Trophoblast cell (in vitro differentiated cells and primary cell): ENCODE data around the gene GNLY.

ENCODE experiments used
- DNase-seq, 2 donors: peaks; one replicate each; pipeline ENCODE4 v3.0.0-alpha.2; 2016
- H2AFZ ChIP-seq: 2 replicates; pipeline ENCODE4 v1.6.1; 2013; ENCODE audit warnings: low read length, moderate library complexity, mild to moderate bottlenecking; ENCODE audit not compliant: insufficient read depth, poor library complexity
- H2AK5ac ChIP-seq: 2 replicates; pipeline ENCODE4 v1.6.1; 2013; ENCODE audit warnings: mild to moderate bottlenecking, low read length
- H2BK120ac ChIP-seq: 2 replicates; pipeline ENCODE4 v1.6.1; 2013; ENCODE audit warnings: low read length, mild to moderate bottlenecking, moderate library complexity; ENCODE audit not compliant: insufficient read depth, poor library complexity
- H2BK12ac ChIP-seq: 2 replicates; pipeline ENCODE4 v1.6.1; 2013; ENCODE audit warnings: mild to moderate bottlenecking, low read length, moderate library complexity
- H2BK5ac ChIP-seq: 2 replicates; pipeline ENCODE4 v1.6.1; 2013; ENCODE audit warnings: low read length, low read depth, moderate library complexity, mild to moderate bottlenecking; ENCODE audit not compliant: poor library complexity
- H3K14ac ChIP-seq: 2 replicates; pipeline ENCODE4 v1.6.1; 2013; ENCODE audit warnings: mild to moderate bottlenecking, low read length
- H3K18ac ChIP-seq: 2 replicates; pipeline ENCODE4 v1.6.1; 2013; ENCODE audit warnings: mild to moderate bottlenecking, low read length
- H3K23ac ChIP-seq: 2 replicates; pipeline ENCODE4 v1.6.1; 2013; ENCODE audit warnings: low read length
- H3K27ac ChIP-seq: 2 replicates; pipeline ENCODE4 v1.5.1; 2013; ENCODE audit warnings: low read depth, mild to moderate bottlenecking, inconsistent platforms, low read length, moderate library complexity
- H3K27me3 ChIP-seq: 2 replicates; pipeline ENCODE4 v1.6.1; 2013; ENCODE audit warnings: inconsistent platforms, mild to moderate bottlenecking, low read length, moderate library complexity; ENCODE audit not compliant: insufficient read depth
- H3K36me3 ChIP-seq, 2 experiments: 1 replicate in 1 of 2; 2 replicates in 1 of 2; pipeline ENCODE4 v1.6.1; 2013; ENCODE audit warnings: low read length in 2 of 2, mild to moderate bottlenecking in 2 of 2, moderate library complexity in 1 of 2; ENCODE audit not compliant: insufficient read depth in 2 of 2, control insufficient read depth in 1 of 2
- H3K4ac ChIP-seq: 2 replicates; pipeline ENCODE4 v1.6.1; 2013; ENCODE audit warnings: low read depth, mild to moderate bottlenecking, low read length, moderate library complexity
- H3K4me1 ChIP-seq, 2 experiments: 1 replicate in 1 of 2; 2 replicates in 1 of 2; pipeline ENCODE4 v1.6.1; 2013; ENCODE audit warnings: low read length in 2 of 2, mild to moderate bottlenecking in 2 of 2, moderate library complexity in 1 of 2; ENCODE audit not compliant: insufficient read depth in 2 of 2, control insufficient read depth in 1 of 2
- H3K4me2 ChIP-seq: 2 replicates; pipeline ENCODE4 v1.6.1; 2013; ENCODE audit warnings: inconsistent platforms, mild to moderate bottlenecking, low read length, moderate library complexity
- H3K4me3 ChIP-seq: 2 replicates; pipeline ENCODE4 v1.5.1; 2013; ENCODE audit warnings: mild to moderate bottlenecking, low read depth, low read length, inconsistent platforms
- H3K79me1 ChIP-seq: one replicate; pipeline ENCODE4 v1.6.1; 2013; ENCODE audit warnings: low read length
- H3K79me2 ChIP-seq: 2 replicates; pipeline ENCODE4 v1.6.1; 2013; ENCODE audit warnings: low read length, mild to moderate bottlenecking; ENCODE audit not compliant: control insufficient read depth, insufficient read depth, poor library complexity
- H3K9ac ChIP-seq: 2 replicates; pipeline ENCODE4 v1.6.1; 2013; ENCODE audit warnings: mild to moderate bottlenecking, low read length
- H3K9me3 ChIP-seq: 2 replicates; pipeline ENCODE4 v1.6.1; 2013; ENCODE audit warnings: low read depth, mild to moderate bottlenecking, control low read depth, inconsistent platforms, low read length; ENCODE audit not compliant: insufficient read depth
- H4K12ac ChIP-seq: 2 replicates; pipeline ENCODE4 v1.6.1; 2013; ENCODE audit warnings: low read depth, mild to moderate bottlenecking, low read length, moderate library complexity
- H4K8ac ChIP-seq: 2 replicates; pipeline ENCODE4 v1.6.1; 2013; ENCODE audit warnings: low read depth, mild to moderate bottlenecking, low read length, moderate library complexity
- H4K91ac ChIP-seq: one replicate; pipeline ENCODE4 v1.6.1; 2013; ENCODE audit warnings: low read depth, mild to moderate bottlenecking, low read length, moderate library complexity
- WGBS: extraction: QIAGEN DNeasy Blood & Tissue Kit; methylation state at CpG from one replicate; pipeline ENCODE4 v1.1.7; 2013; ENCODE audit warnings: missing lambda C conversion rate; ENCODE audit not compliant: insufficient read length, insufficient coverage; ENCODE audit errors: extremely low coverage; 5-methylcytosine and 5-hydroxymethylcytosine counted together

Gene GNLY

GRCh38 chr2:85684806-85685205 is 9.4 kb upstream of the GNLY start:
- no peak overlapping the region for H3K14ac ChIP-seq
- no peak overlapping the region for H3K23ac ChIP-seq
- no peak overlapping the region for H3K9ac ChIP-seq
- peaks cover 13 to 15% of the 10 kb centered on the region in 2 experiments for H3K4me1 ChIP-seq
- no peak overlapping the region for H2BK120ac ChIP-seq
- H2AK5ac ChIP-seq = no peak overlapping the region
- H3K4ac ChIP-seq = no peak overlapping the region
- H4K8ac ChIP-seq = no peak overlapping the region
- no peak overlapping the region for H3K27ac ChIP-seq
- no CpG with 5 or more reads among the region's 4 CpGs for WGBS
- peaks cover 2% of the 10 kb centered on the region for H3K79me2 ChIP-seq
- H3K79me1 ChIP-seq = peaks cover 4% of the 10 kb centered on the region
- H3K18ac ChIP-seq = no peak overlapping the region
- H4K12ac ChIP-seq = no peak overlapping the region
- H2AFZ ChIP-seq = no peak overlapping the region
- H2BK5ac ChIP-seq = no peak overlapping the region
- no peak overlapping the region for H4K91ac ChIP-seq
- no peaks in the 10 kb centered on the region for H3K27me3 ChIP-seq
- H3K9me3 ChIP-seq = no peaks in the 10 kb centered on the region
- DNase-seq = no peak
- no peaks in the 10 kb centered on the region for H3K36me3 ChIP-seq
- no peak overlapping the region for H3K4me3 ChIP-seq
- no peak overlapping the region for H2BK12ac ChIP-seq
- peak overlapping the region; percentile 10 for H3K4me2 ChIP-seq

- Histone ChIP-seq H2BK5ac (no peak overlapping the region), H3K9me3 (no peaks in the 10 kb centered on the region), H3K4ac (no peak overlapping the region), H2BK120ac (no peak overlapping the region), H3K36me3 (no peaks in the 10 kb centered on the region), H3K9ac (no peak overlapping the region), H4K12ac (no peak overlapping the region), H3K79me1 (no peaks in the 10 kb centered on the region), H3K4me2 (no peak overlapping the region), H3K27ac (no peak overlapping the region), H2BK12ac (no peak overlapping the region), H3K27me3 (no peaks in the 10 kb centered on the region), H2AFZ (no peak overlapping the region), H3K4me1 (peaks cover 16 to 19% of the 10 kb centered on the region in 2 experiments), H3K23ac (no peak overlapping the region), H3K14ac (no peak overlapping the region), H2AK5ac (no peak overlapping the region), H4K8ac (no peak overlapping the region), H3K79me2 (no peaks in the 10 kb centered on the region), H3K18ac (no peak overlapping the region), H3K4me3 (no peak overlapping the region), H4K91ac (no peak overlapping the region)
- no peak for DNase-seq
- no CpG with 5 or more reads among the region's 4 CpGs for WGBS
Measured at GRCh38 chr2:85690932-85691331, 3.2 kb upstream of the GNLY start.

- no CpG with 5 or more reads among the region's 5 CpGs for WGBS
- Histone ChIP-seq H2AK5ac (no peak overlapping the region), H3K18ac (no peak overlapping the region), H3K79me1 (no peaks in the 10 kb centered on the region), H2BK120ac (no peak overlapping the region), H2BK12ac (no peak overlapping the region), H3K9me3 (no peaks in the 10 kb centered on the region), H4K12ac (no peak overlapping the region), H3K27ac (no peak overlapping the region), H3K27me3 (no peaks in the 10 kb centered on the region), H2BK5ac (no peak overlapping the region), H3K4ac (no peak overlapping the region), H4K91ac (no peak overlapping the region), H3K23ac (no peak overlapping the region), H3K9ac (no peak overlapping the region), H3K4me1 (peaks cover 17 to 20% of the 10 kb centered on the region in 2 experiments), H3K79me2 (no peaks in the 10 kb centered on the region), H3K36me3 (no peaks in the 10 kb centered on the region), H3K4me3 (no peak overlapping the region), H4K8ac (no peak overlapping the region), H2AFZ (no peak overlapping the region), H3K4me2 (no peak overlapping the region), H3K14ac (no peak overlapping the region)
- DNase-seq = no peak
Measured at GRCh38 chr2:85692039-85692645, 2.0 kb upstream of the GNLY start.

GRCh38 chr2:85695121-85695520 is 963 bp downstream of the GNLY start:
- no peak overlapping the region for H4K8ac ChIP-seq
- H3K4me1 ChIP-seq = peaks cover 17 to 20% of the 10 kb centered on the region in 2 experiments
- no peaks in the 10 kb centered on the region for H3K79me2 ChIP-seq
- DNase-seq = no peak
- H3K79me1 ChIP-seq = no peaks in the 10 kb centered on the region
- H3K23ac ChIP-seq = no peak overlapping the region
- no peaks in the 10 kb centered on the region for H3K36me3 ChIP-seq
- H2BK12ac ChIP-seq = no peak overlapping the region
- H2BK120ac ChIP-seq = no peak overlapping the region
- no peak overlapping the region for H3K18ac ChIP-seq
- peaks cover 2% of the 10 kb centered on the region for H3K9me3 ChIP-seq
- no peak overlapping the region for H2AK5ac ChIP-seq
- no CpG with 5 or more reads among the region's 11 CpGs for WGBS
- no peak overlapping the region for H3K4me3 ChIP-seq
- no peak overlapping the region for H2BK5ac ChIP-seq
- no peak overlapping the region for H3K27ac ChIP-seq
- no peak overlapping the region for H4K12ac ChIP-seq
- H4K91ac ChIP-seq = peak overlapping the region; percentile 16
- no peak overlapping the region for H3K9ac ChIP-seq
- H3K14ac ChIP-seq = no peak overlapping the region
- no peak overlapping the region for H3K4ac ChIP-seq
- no peaks in the 10 kb centered on the region for H3K27me3 ChIP-seq
- H2AFZ ChIP-seq = no peak overlapping the region
- no peak overlapping the region for H3K4me2 ChIP-seq
